GM12891 (cell line): ENCODE measurements around the gene NBPF1.
"Not testable (repeated sequence)": the region's sequence is repeated elsewhere in the genome, so short reads cannot be mapped to it uniquely, and the experiment has no call there.

ENCODE experiments used
- DNase-seq: peaks from one replicate; pipeline ENCODE4 v3.0.0; 2011; ENCODE audit warnings: low spot score; ENCODE audit not compliant: insufficient read length
- FAIRE-seq: peaks from 2 replicates; lab custom pipeline; 2011; peaks lifted over from hg19 to GRCh38; lab: Jason Lieb, UNC
- PAX5 ChIP-seq: IDR thresholded peaks from 2 replicates; pipeline ENCODE4 v1.6.1; 2011; ENCODE audit warnings: low read length, moderate library complexity, mild to moderate bottlenecking; ENCODE audit not compliant: insufficient read depth, severe bottlenecking
- POLR2A ChIP-seq: IDR thresholded peaks from 2 replicates; pipeline ENCODE4 v1.6.1; 2011; ENCODE audit warnings: low read depth, low read length, control low read depth
- POLR2AphosphoS5 ChIP-seq: IDR thresholded peaks from 2 replicates; pipeline ENCODE4 v1.6.1; 2011; ENCODE audit warnings: low read depth, low read length, control low read depth
- POU2F2 ChIP-seq: IDR thresholded peaks from 2 replicates; pipeline ENCODE4 v1.6.1; 2011; ENCODE audit warnings: low read depth, mild to moderate bottlenecking, control low read depth, low read length, moderate library complexity
- SPI1 ChIP-seq: IDR thresholded peaks from 2 replicates; pipeline ENCODE4 v1.6.1; 2011; ENCODE audit warnings: low read depth, low read length, control low read depth
- TAF1 ChIP-seq: IDR thresholded peaks from 2 replicates; pipeline ENCODE4 v1.6.1; 2011; ENCODE audit warnings: low read depth, low read length, control low read depth

Gene NBPF1

DNA sequence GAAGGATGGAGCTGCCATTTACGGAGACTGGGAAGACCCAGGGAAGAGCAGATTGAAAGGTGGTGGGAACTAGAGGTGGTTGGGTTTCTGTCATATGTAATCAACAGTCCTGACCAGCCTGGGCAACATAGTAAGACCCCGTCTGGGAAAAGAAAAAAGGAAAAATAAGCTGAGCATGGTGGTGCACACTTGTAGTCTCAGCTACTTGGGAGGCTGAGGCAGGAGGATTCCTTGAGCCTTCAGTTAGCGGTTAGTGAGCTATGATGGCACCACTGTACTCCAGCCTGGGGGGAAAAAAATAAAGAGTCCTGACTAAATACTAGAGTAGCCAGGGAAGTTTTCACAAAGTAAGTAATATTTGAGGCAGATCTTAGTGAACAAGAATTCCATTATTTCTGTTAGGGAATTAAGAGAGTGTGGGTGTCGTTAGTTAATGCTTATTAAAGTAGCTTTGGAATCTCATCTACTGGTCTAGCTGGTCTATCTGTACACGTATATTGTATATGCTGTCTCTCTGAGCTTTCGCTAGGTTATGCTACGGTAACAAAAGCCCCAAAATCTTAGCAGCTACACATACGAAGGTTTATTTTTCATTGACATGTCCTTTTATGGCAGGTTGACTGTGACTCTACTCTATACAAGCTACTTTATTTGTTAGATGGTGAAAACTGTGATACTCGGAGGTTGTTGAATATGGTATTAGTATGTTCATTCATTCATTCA lies 4.4 kb downstream of the NBPF1 start:
- FAIRE-seq (no peak), DNase-seq (no peak)
- TF ChIP-seq POU2F2 (no peak), TAF1 (no peak), SPI1 (no peak), POLR2A (no peak), POLR2AphosphoS5 (no peak), PAX5 (no peak)

DNA sequence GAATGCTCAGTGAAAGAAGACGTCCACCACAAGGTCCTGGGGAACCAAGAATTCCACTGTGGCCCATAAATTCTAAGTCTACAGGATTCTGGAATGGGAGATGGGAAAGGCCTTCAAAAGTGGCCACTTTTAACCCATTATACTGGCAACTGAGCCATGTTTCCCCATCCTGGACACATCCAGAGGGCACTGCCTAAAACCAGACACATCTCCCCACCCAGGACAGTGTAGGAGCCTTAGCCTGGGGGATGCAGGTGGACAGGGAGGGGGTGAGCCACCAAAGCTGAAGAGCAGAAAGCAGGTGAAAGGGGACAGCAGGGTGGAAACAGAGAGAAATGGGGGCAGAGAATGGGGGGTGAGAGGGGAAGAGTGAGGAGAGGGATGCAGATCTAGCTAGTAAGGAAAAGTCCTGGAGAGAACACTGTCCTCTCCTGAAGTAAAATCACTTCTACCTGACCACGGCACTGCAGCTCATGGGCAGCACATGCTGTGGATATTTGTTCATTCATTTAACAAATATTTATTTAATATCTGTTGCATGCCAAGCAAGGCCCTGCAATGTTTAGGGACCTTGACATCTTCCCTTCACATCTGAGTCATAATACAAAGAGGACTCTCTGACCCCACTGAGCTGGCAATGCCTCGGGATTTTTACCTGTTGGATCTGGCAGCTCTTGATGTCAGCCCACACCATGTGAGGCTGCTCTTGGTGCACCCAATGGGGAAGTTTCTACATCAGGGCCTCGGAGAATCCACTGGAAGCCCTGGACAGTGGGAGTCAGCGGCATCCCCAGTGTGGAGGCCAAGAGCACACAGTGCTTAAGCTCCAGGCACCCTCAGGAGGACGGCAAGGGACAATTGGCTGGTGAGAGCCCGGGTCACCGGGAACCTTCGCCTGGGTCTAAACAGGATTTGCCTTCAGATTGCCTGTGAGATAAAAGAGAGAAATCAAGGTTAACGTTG lies 5.2 kb downstream of the NBPF1 start:
- not testable (repeated sequence) for FAIRE-seq, DNase-seq

DNA sequence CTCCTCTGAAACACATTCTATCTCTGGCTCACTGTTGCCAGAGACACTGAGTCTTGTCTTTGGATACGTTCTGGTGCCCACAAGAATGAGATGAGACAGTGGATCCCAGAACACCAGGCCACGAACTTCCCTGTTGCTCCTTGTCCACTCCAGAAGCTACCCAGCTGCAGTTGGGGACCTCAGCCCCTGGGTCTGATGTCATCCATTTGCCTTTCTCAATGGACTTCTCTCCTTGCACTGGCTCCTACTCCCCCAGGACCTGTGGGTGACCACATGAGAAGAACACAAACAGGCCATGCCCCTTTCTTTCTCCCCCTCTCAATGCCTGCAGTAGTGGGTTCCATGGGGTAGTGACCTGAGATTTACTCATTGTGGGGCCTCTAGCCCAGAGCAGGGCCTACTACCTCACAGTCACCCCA lies 5.9 kb downstream of the NBPF1 start:
- TF ChIP-seq TAF1 = no peak
- no peak for TF ChIP-seq POLR2A
- no peak for TF ChIP-seq POU2F2
- TF ChIP-seq POLR2AphosphoS5 = no peak
- TF ChIP-seq PAX5 = no peak
- no peak for TF ChIP-seq SPI1
- no peak for FAIRE-seq
- DNase-seq = no peak

DNA sequence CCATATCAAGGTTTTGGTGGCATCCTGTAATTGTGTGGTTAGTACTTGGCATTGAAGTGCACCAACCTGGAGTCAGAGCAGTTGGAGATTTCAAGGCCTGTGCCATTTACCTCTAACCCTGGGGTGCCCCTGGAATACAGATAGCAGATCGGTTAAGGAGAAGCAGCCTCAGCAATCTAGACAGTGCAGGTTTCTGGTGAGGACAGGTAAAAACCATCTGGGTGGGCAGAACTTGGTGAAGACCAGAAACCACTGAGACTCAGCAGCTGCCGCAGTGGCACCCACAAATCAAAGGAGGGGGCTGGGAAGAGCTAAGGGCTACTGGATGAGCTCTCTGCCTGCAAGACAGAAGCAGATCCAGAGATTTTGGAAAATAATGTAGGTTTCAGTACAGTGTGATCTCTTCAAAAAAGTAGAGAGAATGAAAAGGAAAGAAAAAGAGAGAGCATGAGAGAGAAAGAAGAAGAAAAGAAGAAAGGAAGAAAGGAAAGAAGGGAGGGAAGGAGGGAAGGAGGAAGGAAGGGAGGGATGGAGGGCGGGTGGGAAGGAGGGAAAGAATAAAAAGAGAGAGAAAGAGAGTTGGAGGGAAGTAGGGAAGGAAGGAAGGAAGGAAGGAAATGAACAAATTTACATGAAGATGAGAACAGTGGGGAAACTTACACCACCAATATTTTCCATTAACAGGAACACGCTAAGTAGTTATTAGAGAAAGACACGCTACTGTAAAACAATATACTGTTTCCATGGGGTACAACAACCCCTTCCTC lies 6.5 kb downstream of the NBPF1 start:
- not testable (repeated sequence) for DNase-seq, FAIRE-seq

DNA sequence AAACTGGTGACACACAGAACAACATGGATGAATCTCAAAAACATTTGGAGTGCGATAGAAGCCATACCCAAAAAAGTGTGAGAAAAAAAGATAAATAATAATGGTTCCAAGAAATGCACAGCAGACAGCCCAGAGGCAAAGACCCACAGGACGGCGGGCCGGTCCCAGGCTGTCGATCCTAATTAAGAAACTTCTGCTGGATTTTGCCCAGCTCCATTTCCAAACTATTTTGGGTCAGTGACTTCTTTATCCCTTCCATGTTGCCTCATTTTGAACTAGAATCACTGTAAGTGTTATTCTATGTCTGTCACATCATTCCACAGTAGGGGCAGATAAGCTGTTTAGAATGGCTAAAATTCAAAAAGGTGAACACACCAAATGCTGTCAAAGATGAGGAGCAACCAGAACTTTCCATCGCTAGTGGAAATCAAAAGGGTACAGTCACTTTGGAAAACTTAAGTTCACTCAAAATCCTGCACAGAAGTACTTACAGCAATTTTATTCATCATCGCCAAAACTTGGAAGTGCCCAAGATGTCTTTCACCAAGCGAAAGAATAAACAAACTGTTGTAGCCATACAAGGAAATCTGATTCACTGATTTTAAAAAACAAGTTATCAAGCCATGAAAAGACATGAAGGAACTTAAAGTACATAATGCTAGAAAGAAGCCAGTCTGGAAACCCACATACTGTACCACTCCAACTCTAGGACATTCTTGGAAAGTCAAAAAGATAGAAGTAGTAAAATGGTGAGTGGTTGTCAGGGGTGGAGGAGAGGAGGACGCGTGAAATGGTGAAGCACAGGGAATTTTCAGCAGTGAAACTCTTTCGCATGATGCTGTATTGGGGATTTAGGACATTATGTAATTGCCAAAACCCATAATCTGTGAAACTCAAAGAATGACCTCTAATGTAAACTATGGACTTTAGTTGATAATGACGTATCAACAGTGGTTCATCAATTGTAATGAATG lies 7.5 kb downstream of the NBPF1 start:
- DNase-seq (no peak), FAIRE-seq (no peak)
- TF ChIP-seq POLR2AphosphoS5 (no peak), POU2F2 (no peak), SPI1 (no peak), PAX5 (no peak), POLR2A (no peak), TAF1 (no peak)

DNA sequence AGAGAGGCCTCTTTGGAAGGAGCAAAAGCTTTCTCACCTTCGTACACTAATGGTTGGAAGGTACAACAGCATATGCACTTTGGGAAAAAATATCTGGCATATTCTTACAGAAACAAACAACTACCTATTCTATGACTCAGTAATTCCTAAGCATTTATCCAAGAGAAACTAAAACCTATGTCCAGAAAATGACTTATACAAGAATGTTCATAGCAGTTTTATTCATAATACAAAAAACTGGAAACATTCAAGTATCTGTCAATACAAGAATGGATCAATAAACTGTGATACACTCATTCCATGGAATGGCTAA lies 8.2 kb downstream of the NBPF1 start:
- FAIRE-seq (no peak), DNase-seq (no peak)
- TF ChIP-seq POLR2AphosphoS5 (no peak), SPI1 (no peak)

DNA sequence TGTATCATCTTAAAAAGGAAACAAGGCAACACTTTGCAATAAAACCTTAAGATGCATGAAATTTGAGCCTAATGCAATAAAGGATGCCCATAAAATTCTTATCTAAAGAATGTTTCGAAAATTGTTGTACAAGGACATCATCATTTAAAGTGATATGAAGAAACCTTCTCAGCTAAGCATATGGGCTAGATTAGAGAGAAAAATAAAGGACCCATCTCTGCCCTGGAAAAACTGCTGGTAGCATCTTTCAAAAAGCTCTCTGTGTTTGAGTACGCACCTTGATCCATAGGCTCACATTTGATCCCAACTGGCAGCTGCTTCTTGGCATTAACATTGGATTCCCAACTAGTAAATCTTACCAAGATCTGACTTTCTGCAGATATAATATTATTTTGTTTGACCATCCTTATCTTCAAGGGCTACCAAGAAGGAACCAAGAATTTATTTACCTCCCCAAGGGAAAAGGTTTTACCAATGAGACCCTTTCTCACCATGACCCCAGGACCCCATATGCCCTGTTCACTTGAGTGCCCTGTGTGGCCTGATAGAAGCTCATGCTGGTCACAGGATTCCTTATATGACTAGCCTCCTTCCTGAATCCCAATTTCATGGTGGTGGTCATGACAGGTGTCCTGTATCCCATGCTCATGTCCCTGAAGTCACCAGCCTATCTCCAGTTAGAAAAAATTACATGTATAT lies 8.7 kb downstream of the NBPF1 start:
- not testable (repeated sequence) for FAIRE-seq

DNA sequence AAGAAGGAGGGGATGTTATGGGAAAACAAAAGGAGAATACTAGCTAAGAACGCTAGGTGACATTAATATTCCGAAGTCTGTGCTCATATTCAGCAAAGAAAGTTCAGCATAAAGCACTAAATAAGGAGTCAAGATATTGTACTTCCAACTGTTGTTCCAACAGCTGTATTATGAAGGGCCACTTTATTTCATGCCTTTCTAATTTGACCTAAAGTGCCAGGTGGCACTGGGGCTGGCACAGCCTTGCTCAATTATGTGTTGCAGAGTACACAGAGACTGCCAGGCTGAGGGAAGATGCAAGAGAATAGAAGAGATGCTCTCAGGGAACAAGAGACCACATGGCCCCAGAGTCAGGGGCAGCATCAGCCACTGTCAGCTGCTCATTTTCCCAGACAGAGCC lies 9.7 kb downstream of the NBPF1 start:
- not testable (repeated sequence) for DNase-seq, FAIRE-seq

More for the DNA sequence above, 8.7 kb downstream of the NBPF1 start:
- DNase-seq = not testable (repeated sequence)

DNA sequence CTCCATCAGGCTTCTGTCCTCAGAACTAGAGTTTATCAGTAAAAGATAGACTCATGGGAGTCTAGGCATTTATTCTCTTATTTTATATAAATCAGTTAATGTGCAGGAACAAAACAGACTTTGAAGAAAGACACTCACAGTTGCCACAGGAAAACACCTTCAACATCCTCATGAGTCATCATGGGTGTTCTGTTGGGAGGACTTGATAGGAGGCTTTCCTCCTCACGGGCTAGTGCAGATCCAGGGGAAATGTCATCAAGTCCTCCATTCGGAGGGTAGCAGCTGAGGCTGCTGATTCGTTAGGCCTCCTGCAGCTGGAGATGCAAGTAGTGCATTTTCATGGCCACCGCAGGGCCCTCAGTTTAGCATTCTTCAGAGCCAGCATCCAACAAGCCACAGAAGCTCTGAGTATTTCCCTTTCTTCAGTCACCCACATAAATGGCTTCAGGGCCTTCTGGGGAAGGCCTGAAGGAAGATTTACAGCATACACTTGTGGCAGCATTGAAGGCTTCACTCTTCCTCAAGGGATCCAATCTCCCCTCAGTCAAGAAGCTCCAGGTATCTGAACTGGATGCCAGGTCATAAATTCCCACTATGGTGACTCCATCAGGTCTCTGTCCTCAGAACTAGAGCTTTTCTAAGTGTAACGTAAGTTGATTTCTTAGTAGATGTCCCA lies 10.9 kb downstream of the NBPF1 start:
- not testable (repeated sequence) for FAIRE-seq, DNase-seq

DNA sequence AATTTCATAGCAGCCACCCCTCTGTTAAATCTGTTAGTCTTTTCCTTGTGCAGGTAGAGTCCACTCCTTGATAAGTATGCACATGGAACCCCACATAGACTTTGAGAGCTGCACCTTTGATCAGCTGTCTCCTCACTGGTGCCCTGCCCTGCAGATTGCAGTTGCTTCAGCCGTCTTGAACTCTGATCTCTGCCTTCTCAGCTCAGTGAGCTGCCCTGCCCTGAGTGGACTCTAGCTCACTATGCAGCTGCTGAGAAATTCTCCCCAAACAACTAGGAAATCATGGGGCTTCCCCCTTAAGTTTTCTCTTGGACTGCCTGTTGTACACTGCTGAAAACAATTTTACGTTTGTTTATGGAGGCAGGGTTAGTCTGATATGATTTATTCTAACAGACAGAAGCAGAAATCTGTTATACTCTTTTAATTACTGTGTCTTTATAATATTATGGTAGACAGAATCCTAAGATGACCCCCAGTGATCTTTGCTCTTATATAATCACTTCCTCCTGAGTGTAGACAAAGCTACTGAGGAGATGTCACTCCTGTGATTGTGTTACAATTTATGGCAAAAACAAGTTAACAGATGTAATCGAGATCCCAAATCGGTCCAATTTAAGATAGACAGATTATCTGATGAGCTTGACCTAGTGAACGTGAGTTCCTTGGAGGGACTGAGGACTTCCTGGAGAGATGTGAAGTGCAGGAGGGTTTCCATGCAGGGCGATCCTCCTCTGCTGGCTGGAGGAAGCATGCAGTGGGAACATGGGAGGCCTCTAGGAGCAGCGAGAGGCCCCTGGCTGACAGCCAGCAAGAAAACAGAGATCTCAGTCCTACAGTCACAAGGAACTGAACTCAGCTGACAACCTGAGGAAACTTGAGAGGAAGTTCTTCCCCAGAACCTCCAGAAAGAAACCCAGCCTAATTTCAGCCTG lies 12.2 kb downstream of the NBPF1 start:
- not testable (repeated sequence) for DNase-seq, FAIRE-seq

DNA sequence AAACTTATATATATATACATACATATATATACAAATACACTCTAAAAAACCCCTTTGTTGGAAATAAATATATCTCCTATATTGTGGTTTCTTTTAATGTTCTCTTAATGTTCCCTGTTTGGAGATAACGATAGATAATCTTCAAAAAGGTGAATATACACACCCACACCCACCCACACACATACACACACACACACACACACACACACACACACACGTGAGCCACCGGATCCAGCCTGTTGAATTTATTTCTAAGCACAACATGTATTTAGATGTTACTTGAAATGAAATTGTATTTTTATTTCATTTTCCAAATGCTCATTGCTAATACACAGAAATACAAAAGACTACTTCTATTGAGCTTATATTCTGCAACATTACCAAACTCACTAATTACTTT lies 14.0 kb downstream of the NBPF1 start:
- DNase-seq, FAIRE-seq: not testable (repeated sequence)

DNA sequence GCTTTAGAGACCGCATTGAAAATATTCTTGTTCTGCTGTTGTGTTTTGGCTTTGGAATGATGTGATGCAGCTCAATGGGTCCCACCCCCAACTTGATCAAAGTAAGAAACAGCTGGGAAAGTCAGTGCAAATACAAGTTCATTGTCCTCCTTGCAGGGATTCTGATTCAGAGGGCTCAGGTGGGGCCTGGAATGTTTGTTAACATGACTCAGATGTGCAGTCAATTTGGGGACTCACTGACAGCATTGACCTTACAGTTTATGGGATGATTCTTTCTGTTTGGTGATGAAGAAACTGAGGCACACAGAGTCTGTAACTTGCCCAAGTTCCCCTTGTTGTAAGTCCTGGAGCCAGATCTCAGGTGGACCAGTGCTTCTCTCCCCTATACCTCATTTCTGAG lies 18.1 kb downstream of the NBPF1 start:
- DNase-seq, FAIRE-seq: not testable (repeated sequence)

DNA sequence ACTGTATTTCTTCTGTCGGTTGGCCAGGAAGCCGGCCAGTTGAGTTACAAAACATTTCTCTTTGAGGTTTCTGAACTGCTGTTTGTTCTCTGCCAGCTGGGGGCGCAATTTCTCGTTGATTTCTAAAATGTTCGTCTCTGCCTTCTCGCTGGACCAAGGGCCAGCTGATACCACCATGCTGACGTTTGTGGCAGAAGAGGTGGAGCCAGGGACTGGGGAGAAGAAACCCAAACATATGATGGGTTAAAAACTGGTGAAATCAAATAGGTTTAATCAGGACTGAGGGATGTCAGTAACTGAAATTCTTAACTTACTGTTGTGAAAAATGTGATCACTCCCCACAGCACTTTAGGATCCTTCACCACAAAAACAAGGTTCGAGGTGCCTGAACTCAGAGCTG lies 21.5 kb downstream of the NBPF1 start:
- FAIRE-seq, DNase-seq: not testable (repeated sequence)

DNA sequence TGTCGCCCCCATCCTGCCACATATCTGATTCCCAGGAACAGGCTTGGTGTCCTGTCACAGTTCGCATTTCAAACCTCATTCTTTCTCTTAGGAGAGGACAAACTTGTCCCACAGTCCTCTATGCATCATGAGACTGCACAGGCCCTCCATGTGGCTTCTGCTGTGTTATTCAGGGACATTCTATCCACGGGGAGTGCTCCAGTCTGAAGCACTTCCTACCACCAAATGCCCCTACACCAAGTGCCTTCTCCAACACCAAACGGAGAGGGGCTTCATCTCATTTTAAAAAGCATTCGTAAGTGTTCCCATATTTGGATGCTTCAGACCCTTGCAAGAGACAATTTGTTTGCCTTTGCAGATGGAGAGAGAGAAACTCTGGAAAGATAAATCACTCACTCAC lies 25.3 kb downstream of the NBPF1 start:
- not testable (repeated sequence) for DNase-seq, FAIRE-seq
